T-helper 1 cell treated with Interleukin-12 subunit alpha and Interleukin-12 subunit beta and Interleukin-4 antibody, amounts not matched to agents 30 μg/mL and 1 μg/mL, for 36 hours (primary cell): ENCODE data around the gene SNRNP25.

Experiments used
- H3K27ac Mint-ChIP-seq: one replicate; pipeline ENCODE4 v1.8.0; 2021; ENCODE audit warnings: mild to moderate bottlenecking, mixed read lengths
- H3K27me3 Mint-ChIP-seq: one replicate; pipeline ENCODE4 v1.8.0; 2021; ENCODE audit warnings: low read depth, mixed read lengths
- H3K36me3 Mint-ChIP-seq: one replicate; pipeline ENCODE4 v1.8.0; 2021; ENCODE audit warnings: low read depth, mixed read lengths
- H3K4me1 Mint-ChIP-seq: one replicate; pipeline ENCODE4 v1.8.0; 2021; ENCODE audit warnings: low read depth, mixed read lengths
- H3K4me3 Mint-ChIP-seq: one replicate; pipeline ENCODE4 v1.8.0; 2021; ENCODE audit warnings: mild to moderate bottlenecking, moderate library complexity, mixed read lengths
- H3K9me3 Mint-ChIP-seq: one replicate; pipeline ENCODE4 v1.8.0; 2021; ENCODE audit warnings: mixed read lengths

The SNRNP25 gene

DNA sequence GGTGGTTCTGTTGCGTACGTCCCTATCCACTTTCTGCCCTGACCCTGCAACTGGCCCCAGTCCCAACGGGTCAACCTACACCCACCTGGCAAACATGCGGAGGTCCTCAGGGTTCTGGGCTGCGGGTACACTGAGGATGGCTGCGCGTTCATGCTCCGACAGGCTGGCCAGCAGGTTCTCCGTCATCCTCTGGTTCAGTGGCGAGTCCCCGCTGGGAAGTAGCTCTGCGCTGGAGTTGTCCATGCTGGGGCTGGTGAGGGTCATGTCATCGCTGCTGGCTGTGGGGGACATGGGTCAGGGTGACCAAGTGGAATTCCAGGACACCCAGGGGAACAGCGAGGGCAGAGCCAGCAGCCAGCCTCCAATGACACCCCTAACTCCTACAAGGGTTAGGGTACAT is 35.0 kb downstream of the SNRNP25 start:
- no peak overlapping the region for H3K27ac Mint-ChIP-seq
- peaks cover 13% of the 10 kb centered on the region for H3K4me1 Mint-ChIP-seq
- H3K4me3 Mint-ChIP-seq, result no peak overlapping the region
- no peaks in the 10 kb centered on the region for H3K27me3 Mint-ChIP-seq
- no peaks in the 10 kb centered on the region for H3K9me3 Mint-ChIP-seq
- H3K36me3 Mint-ChIP-seq, result peaks cover 11% of the 10 kb centered on the region

GRCh38 chr16:89391-90302 is 36.0 kb downstream of the SNRNP25 start:
- Mint-ChIP-seq H3K4me3 (no peak overlapping the region), H3K9me3 (no peaks in the 10 kb centered on the region), H3K36me3 (peaks cover 7% of the 10 kb centered on the region), H3K27me3 (no peaks in the 10 kb centered on the region), H3K4me1 (peaks cover 6% of the 10 kb centered on the region), H3K27ac (no peak overlapping the region)

DNA sequence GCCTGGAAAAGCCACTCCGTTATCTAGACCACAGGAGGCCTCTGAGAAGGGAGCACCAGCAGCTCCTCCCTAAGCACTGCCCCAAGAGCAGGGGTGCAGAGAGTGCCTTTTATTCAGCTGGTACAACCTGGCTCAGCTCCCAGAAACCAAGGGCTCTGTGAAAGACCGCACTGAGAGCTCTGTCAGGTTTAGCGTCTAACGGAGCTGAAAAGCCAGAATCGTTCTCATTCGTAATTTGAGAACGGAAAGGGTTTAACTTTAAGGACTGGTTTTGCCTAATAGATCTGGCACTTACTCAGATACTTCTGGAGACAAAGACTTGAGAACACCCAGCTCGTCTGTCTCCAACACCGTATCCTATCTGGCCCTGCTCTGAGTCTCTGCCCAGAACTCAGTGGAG is 37.9 kb downstream of the SNRNP25 start:
- Mint-ChIP-seq H3K4me1 (no peaks in the 10 kb centered on the region), H3K4me3 (no peak overlapping the region), H3K27me3 (no peaks in the 10 kb centered on the region), H3K27ac (no peak overlapping the region), H3K36me3 (no peaks in the 10 kb centered on the region), H3K9me3 (no peaks in the 10 kb centered on the region)

- Mint-ChIP-seq H3K9me3 (no peaks in the 10 kb centered on the region), H3K27me3 (no peaks in the 10 kb centered on the region), H3K4me1 (no peaks in the 10 kb centered on the region), H3K27ac (peak overlapping the region; percentile 10), H3K4me3 (no peak overlapping the region), H3K36me3 (no peaks in the 10 kb centered on the region)
These were observed 39.1 kb downstream of the SNRNP25 start for GRCh38 chr16:92431-93339.

GRCh38 chr16:94918-95265 is 41.3 kb downstream of the SNRNP25 start:
- H3K36me3 Mint-ChIP-seq, result no peaks in the 10 kb centered on the region
- H3K9me3 Mint-ChIP-seq, result no peaks in the 10 kb centered on the region
- no peaks in the 10 kb centered on the region for H3K27me3 Mint-ChIP-seq
- H3K4me1 Mint-ChIP-seq, result no peaks in the 10 kb centered on the region
- no peak overlapping the region for H3K4me3 Mint-ChIP-seq
- no peak overlapping the region for H3K27ac Mint-ChIP-seq

DNA sequence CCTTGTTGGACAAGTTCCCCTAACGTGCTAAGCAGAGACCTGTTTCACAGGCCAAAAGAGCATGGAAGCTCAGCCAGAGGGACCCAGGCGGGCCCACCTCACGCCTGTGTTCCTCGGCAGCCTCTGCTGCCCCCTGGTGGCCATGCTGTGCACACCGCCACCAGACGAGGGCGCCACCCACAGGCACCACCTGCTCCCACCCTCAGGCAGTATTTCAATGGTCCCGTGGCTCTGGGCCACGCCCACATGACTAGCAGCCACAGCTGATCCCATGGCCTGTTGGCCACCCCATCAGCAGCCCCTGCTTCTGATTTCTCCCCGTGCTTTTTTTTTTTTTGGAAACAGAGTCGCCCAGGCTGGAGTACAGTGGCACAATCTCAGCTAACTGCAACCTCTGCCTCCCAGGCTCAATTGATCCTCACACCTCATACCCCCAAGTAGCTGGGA is 43.3 kb downstream of the SNRNP25 start:
- Mint-ChIP-seq H3K36me3 (peaks cover 4% of the 10 kb centered on the region), H3K27ac (no peak overlapping the region), H3K27me3 (no peaks in the 10 kb centered on the region), H3K4me1 (no peaks in the 10 kb centered on the region), H3K9me3 (no peaks in the 10 kb centered on the region), H3K4me3 (no peak overlapping the region)

DNA sequence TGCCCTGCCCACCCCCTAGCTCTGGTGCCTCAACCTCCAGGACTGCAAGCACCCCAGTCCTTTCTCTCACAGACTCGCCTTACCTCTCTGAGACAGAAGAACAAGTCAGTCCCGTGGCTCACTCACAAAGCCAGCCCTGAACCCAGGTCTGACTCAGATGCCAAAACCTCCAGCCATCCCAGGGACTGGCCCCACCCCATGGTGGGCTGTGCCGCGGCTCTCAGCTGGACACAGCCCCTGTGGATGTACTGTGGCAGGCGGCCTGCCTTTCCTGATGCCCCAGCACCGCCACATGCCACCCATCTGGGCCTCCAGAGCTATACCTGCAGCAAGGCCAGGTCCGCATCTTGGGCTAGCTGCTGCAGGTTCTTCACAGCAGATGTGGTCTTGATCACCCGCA is 44.2 kb downstream of the SNRNP25 start:
- H3K9me3 Mint-ChIP-seq, result no peaks in the 10 kb centered on the region
- H3K36me3 Mint-ChIP-seq, result peaks cover 5% of the 10 kb centered on the region
- H3K4me3 Mint-ChIP-seq, result no peak overlapping the region

DNA sequence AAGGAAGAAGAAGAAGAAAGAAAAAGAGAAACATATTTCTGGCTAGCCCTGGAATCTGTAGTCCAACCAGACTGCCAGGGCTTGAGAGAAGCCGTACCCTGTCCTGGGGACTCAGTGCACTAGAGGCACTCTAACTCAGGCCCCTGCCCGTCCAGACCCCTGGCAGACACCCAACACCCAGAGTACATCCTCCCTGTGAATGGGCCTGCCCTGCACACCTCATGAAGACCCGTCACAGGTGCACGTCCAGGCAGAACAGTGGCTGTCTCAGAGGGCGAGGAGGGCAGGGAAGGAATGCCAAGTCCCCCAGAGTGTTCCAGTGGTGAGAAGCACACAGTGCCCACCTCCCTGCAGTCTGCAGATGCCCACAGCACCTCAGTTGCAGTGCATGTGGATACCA is 47.4 kb downstream of the SNRNP25 start:
- H3K36me3 Mint-ChIP-seq, result peaks cover 5% of the 10 kb centered on the region
- no peaks in the 10 kb centered on the region for H3K27me3 Mint-ChIP-seq
- H3K27ac Mint-ChIP-seq, result no peak overlapping the region
- H3K9me3 Mint-ChIP-seq, result no peaks in the 10 kb centered on the region
- H3K4me1 Mint-ChIP-seq, result no peaks in the 10 kb centered on the region
- H3K4me3 Mint-ChIP-seq, result no peak overlapping the region

More for the DNA sequence above, 44.2 kb downstream of the SNRNP25 start:
- Mint-ChIP-seq H3K4me1 (no peaks in the 10 kb centered on the region), H3K27ac (no peak overlapping the region), H3K27me3 (no peaks in the 10 kb centered on the region)

DNA sequence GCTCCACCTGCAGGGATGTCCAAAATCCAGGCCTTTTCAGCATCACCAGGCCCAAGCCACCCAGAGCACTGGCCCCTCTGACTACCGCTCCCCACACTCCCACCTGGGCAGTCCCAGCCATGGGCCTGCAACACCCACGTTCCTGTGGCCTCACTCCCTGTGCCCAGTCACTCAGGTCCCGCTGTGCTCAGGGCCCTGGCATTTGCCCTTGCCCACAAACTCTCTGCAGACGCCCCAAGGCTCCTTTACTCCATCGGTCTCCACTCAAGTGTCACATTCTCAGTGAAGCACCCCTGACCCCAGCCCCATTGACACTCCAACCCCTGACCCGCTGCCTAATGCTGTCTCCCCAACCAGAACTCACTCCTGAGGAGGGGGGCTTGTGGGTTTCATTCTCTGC is 48.0 kb downstream of the SNRNP25 start:
- H3K4me1 Mint-ChIP-seq, result no peaks in the 10 kb centered on the region
- no peaks in the 10 kb centered on the region for H3K9me3 Mint-ChIP-seq
- H3K27me3 Mint-ChIP-seq, result no peaks in the 10 kb centered on the region
- peaks cover 5% of the 10 kb centered on the region for H3K36me3 Mint-ChIP-seq
- H3K27ac Mint-ChIP-seq, result no peak overlapping the region
- no peak overlapping the region for H3K4me3 Mint-ChIP-seq

- Mint-ChIP-seq H3K4me1 (peaks cover 3% of the 10 kb centered on the region), H3K9me3 (no peaks in the 10 kb centered on the region), H3K36me3 (peaks cover 7% of the 10 kb centered on the region), H3K4me3 (no peak overlapping the region), H3K27me3 (no peaks in the 10 kb centered on the region), H3K27ac (no peak overlapping the region)
These were observed 48.6 kb downstream of the SNRNP25 start for GRCh38 chr16:102060-102855.

GRCh38 chr16:104355-104754 is 50.7 kb downstream of the SNRNP25 start:
- H3K27me3 Mint-ChIP-seq, result no peaks in the 10 kb centered on the region

DNA sequence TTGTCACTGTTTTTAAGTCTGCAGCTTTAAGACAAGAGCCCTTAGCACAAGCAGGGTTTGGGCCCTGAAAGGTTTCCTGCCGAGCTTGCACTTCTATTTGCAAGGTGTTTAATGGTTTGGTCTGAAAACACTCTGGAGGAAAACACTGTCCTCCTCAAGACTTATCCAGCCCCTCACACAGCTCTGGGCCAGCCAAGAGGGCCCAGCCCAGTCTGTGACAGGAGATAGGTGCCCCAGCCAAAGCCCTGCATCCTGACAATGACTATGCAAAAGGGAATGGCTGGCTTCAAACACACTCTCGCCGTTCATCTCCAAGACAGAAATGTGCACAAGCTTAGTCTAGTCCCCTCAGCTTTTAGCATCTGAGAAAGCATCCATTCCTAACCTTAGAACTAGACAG is 51.3 kb downstream of the SNRNP25 start:
- Mint-ChIP-seq H3K4me1 (peaks cover 3% of the 10 kb centered on the region), H3K27ac (no peak overlapping the region), H3K27me3 (no peaks in the 10 kb centered on the region), H3K9me3 (no peaks in the 10 kb centered on the region), H3K4me3 (no peak overlapping the region), H3K36me3 (peaks cover 7% of the 10 kb centered on the region)

More at GRCh38 chr16:104355-104754, 50.7 kb downstream of the SNRNP25 start:
- no peak overlapping the region for H3K4me3 Mint-ChIP-seq
- peaks cover 7% of the 10 kb centered on the region for H3K36me3 Mint-ChIP-seq
- H3K4me1 Mint-ChIP-seq, result peaks cover 3% of the 10 kb centered on the region
- H3K27ac Mint-ChIP-seq, result no peak overlapping the region
- no peaks in the 10 kb centered on the region for H3K9me3 Mint-ChIP-seq

GRCh38 chr16:105521-105920 is 51.9 kb downstream of the SNRNP25 start:
- peaks cover 3% of the 10 kb centered on the region for H3K4me1 Mint-ChIP-seq
- H3K27ac Mint-ChIP-seq, result no peak overlapping the region
- no peaks in the 10 kb centered on the region for H3K9me3 Mint-ChIP-seq
- H3K27me3 Mint-ChIP-seq, result no peaks in the 10 kb centered on the region
- H3K4me3 Mint-ChIP-seq, result no peak overlapping the region
- H3K36me3 Mint-ChIP-seq, result peaks cover 9% of the 10 kb centered on the region

DNA sequence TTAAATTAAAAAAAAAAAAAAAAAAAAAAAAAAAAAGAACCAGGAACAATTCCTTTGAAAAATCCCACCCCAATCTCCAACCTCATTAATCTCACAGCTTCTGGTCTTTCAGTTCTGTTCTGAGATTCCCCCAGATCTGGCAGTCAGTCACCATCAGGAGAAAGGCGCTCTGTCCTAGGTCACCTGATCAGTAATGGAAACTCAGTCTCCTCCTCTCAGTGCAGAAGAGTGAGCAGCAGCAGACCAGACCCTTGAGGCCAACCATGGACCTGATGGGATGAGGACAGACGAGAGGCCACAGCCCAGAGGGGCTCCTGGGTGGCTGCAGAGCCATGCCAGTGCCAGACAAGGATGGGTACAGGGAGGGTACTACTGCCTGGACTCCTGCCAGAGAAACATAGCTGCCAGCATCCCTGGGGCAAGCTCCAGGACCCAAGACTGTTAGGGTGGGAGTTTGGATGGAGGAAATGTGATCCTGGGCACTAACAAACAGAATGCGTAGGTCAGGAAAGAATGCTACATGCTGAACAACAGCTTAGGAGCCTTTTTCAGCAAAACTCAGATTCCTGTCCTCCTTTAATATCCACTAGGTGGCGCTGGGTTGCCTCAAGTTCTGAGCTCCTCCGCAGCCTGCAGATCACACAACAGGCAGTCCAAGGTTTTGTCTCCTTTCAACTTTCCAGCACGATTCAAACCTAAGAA is 53.1 kb downstream of the SNRNP25 start:
- no peak overlapping the region for H3K27ac Mint-ChIP-seq
- peaks cover 7% of the 10 kb centered on the region for H3K36me3 Mint-ChIP-seq
- no peaks in the 10 kb centered on the region for H3K9me3 Mint-ChIP-seq
- no peaks in the 10 kb centered on the region for H3K27me3 Mint-ChIP-seq
- peaks cover 3% of the 10 kb centered on the region for H3K4me1 Mint-ChIP-seq
- no peak overlapping the region for H3K4me3 Mint-ChIP-seq
